Stimulated activated CD8-positive, alpha-beta memory T cell treated with anti-CD3 and anti-CD28 coated beads, Interleukin-12 subunit alpha, Interleukin-12 subunit beta, amount 100 ng/mL, for 24 hours (primary cell): ENCODE results near the gene CAMKK2.
"Not testable (repeated sequence)": the region's sequence is repeated elsewhere in the genome, so short reads cannot be mapped to it uniquely, and the experiment has no call there.

Experiments
- DNase-seq: peaks from one replicate; pipeline ENCODE4 v3.0.0-alpha.2; 2020; ENCODE audit errors: extremely low read depth

Gene CAMKK2

DNA sequence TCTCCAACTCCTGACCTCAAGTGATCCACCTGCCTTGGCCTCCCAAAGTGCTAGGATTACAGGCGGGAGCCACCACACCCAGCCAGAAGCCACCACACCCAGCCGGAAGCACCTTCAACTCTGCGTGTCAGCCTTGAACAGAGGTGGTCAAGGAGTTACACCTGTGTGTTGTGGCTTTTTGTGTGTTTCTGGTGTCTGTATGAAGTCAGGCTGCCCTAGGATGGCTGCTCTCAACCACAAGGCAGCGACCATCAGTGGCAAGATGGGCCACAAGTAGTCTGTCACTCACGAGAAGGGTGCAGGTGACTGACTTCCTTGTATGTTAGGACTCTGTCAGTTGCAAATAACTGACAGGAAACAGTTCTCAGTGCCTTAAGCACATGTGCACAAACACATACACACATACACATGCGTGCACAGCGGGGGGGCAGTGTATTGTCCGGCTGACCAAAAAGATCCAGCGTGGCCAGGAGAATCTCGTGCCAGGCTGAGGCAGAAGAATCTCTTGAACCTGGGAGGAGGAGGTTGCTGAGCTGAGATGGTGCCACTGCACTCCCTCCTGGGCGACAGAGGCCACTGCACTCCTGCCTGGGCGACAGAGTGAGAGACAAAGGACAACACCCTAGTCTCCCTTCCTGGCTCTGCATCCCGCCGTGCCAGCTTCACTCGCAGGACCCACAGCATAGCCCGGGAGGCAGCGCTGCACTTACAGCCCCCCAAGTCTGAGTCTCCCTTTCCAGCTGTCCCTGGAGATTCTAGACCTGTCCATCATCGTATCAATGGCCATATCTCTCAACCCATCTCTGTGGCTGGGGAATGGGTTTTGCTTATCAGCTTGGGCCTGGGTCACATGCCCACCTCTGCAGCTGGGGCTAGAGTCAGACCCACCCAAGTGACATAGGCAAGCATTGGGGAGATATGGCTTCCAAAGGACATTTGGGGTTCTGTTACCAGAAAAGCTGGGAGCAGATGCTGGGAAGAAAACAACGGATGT lies 72.9 kb downstream of the CAMKK2 start:
- no peak for DNase-seq

- no peak for DNase-seq
These were observed 73.7 kb downstream of the CAMKK2 start for GRCh38 chr12:121222847-121223246.

DNA sequence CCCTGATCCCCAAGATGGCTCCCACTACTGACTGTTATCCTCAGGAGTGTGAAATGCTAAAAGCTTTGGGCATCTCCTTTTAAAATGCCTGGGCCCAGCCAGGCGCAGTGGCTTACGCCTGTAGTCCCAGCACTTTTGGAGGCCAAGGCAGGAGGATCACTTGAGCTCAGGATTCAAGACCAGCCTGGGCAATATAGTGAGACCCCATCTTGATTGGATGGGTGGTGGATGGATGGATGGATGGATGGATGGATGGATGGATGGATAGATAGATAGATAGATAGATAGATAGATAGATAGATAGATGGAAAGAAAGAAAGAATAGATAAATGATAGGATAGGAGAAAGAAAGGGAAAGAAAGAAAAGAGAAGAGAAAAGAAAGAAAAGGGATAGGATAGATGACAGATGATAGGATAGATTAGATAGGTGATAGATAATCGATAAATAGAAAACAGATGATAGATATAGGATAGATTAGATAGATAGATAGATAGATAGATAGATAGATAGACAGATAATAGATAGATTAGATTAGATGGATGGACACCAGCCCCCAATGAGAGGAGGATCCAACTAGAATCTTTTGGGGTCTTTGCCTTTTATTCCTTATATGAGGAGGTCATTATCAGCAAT lies 77.0 kb downstream of the CAMKK2 start:
- DNase-seq, result no peak

DNA sequence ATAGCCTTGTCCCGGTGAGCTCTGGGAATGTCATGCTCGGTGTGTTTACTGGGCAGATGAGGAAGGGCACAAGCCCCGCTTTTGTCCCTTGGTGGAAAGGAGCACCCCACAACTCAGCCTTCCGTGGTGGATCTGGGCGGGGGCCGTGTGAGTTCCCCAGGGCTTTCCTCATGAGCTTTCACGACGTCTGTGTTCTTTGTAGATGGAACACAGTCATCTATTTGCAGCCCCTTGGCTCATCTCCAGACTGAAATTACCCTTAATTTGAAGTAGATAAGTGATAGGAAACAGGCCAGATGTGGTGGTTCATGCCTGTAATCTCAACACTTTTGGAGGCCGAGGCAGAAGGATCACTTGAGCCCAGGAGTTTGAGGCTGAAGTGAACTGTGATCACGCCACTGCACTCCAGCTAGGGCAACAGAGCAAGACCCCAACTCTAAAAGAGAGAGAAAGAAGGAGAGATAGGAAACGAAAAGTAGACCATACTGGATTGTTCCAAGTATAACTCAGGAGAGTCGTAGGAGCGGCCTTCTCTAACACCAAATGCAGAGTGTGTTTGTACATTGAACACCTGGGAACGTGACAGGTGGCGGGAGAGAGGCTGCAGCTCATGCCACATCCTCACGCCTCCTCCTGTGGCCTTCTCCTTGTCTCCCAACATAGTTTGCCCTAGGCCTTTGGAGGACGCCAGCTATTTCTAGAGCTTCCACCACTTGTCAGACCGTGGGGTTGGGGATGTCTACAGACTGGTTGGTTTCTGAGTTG lies 77.7 kb downstream of the CAMKK2 start:
- DNase-seq, result no peak

DNA sequence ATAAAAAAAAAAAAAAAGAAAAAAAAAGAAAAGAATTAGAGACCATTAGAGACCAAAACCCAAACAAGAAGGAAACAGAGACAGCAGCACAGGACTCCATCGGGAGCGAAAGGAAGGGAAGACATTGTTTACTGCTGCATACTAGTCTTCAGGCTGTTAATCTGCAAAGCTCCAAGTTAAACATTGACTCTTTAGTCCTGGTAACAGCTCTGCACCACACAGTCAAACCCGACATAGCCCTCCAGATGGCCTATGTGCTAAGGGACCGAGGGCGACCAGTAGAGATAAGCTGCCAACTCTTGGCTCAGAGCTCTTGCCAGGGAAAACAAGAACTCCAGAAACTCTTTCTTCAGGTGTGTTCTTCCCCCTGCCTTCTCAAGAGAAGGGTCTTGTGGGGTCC lies 78.7 kb downstream of the CAMKK2 start:
- DNase-seq, result no peak

GRCh38 chr12:121217063-121217462 lies 79.4 kb downstream of the CAMKK2 start:
- no peak for DNase-seq

DNA sequence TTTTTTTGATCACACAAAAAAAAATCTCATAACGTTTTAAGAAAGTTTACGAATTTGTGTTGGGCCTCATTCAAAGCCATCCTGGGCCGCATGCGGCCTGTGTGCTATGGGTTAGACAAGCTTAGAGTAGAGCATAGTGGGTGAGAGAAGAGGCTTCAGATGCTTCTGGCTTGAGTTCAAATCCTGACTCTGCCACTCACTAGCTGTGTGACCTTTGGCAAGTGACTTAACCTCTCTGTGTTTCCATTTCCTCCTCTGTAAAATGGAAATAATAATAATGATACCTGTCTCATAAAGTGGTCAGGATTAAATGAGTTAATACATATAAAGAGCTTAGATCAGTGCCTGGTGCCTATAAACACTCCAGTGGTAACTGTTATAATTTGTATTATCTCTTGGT lies 80.4 kb downstream of the CAMKK2 start:
- DNase-seq, result no peak

DNA sequence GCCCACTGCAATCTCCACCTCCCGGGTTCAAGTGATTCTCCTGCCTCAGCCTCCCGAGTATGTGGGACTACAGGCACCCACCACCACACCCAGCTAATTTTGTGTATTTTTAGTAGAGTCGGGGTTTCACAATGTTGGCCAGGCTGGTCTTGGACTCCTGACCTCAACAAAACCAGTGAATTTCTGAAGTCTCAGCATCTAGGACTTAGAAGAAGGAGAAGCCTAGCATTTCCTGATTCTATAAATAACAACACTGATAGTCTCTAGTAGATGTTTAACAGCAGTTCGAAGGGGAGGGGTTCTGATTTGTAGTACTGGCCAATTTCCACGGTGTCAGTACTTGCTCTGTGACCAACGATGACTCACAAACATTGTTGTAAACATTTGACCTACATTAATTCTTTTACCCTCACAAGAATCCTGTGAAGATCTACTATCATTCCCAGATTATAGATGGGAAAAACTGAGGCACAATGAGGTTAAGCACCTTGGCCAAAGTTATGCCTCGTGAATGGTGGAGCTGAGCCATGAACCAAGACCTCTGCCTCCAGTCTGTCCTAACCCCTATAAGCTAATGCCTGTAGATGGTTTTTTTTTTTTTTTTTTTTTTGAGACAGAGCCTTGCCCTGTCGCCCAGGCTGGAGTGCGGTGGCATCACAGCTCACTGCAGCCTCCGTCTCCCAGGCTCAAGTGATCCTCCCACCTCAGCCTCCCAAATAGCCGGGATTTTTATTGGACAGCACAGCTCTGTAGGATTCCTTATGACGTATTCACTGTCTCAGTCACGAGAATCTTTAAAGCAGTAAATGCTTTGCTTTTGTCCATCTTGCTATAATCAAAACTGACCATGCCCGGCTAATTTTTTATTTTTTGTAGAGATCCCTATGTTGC lies 81.4 kb downstream of the CAMKK2 start:
- DNase-seq, result no peak

DNA sequence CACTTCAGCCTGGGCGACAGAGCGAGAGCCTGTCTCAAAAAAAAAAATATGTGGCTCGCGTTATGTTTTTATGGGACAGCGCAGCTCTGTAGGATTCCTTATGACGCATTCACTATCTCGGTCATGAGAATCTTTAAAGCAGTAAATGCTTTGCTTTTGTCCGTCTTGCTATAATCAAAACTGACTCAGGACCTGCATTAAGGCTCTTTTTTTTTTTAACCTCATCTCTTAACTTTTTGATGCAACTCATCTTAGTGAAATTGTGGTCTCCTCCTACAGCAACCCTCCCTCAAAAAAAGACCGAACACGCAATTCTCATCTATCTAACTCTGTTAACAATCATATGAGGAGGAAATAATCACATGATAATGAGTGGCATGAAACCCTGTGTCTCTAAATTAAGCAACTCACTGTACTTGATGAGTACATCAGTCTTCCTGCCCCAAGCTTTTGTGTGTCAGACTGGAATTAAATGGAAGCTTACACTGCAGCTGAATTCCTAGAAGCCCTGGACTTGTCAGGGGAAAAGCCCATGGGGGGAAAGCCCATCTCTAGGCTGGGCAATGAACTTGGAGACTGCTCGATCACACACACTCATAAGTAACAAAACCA lies 82.2 kb downstream of the CAMKK2 start:
- no peak for DNase-seq

GRCh38 chr12:121212875-121213274 lies 83.6 kb downstream of the CAMKK2 start:
- DNase-seq, result no peak

DNA sequence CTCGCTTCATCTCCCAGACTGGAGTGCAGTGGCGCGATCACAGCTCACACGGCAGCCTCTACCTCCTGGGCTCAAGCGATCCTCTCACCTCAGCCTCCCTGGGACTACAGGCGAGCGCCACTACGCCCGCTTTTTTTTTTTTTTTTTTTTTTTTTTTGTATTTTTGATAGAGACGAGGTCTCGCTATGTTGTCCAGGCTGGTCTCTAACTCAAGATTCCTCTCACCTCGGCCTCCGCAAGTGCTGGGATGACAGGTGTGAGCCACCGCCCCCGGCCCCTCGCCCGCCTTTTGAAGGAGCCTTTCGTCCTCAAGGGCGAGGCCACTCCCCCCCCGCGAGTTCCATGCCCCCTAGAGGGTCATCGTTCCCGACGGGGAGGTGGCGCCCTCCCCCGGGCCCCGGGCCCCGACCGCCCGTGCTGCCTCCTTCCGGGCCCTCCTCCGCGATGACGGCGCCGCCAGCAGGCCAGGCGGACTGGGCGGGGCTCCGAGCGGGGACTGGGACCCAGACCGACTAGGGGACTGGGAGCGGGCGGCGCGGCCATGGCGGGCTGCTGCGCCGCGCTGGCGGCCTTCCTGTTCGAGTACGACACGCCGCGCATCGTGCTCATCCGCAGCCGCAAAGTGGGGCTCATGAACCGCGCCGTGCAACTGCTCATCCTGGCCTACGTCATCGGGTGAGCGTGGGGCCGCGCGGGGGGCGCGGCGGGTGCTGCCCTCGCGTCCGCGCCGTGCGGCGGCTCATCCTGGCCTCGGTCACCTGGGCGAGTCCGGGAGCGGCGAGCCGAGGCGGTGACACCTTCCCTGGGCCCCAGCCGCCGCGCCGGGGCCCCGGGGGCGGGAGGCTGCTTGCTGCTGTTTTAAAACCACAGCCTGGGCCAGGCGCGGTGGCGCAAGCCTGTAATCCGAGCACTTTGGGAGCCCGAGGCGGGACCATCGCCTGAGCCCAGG lies 86.6 kb downstream of the CAMKK2 start, which contains the start of gene P2RX4:
P2RX4 (plus strand) TSS at position 506 of the 949 bp plus-strand sequence; CDS start at position 542, 36 bp downstream.
- DNase-seq, result peak; percentile 62

DNA sequence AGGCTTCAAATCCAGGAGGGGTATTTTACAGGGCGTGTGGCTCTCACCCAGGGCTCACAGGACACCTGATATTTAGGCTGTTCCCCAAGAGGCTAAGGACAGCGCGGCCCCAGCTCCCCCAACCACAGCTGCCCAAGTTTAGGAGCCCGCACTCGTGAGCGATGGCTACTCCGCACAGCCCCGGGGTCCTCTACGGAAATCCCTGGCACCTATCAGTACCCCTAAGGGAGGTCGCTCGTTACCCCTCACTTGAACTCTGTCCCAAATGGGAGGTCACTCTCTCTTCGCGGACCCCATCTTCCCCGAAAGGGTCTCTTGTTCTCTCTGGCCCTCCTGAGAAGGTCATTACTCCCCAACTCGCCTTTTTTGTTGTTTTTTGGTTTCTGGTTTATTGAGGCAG lies 87.3 kb downstream of the CAMKK2 start:
- DNase-seq, result no peak

DNA sequence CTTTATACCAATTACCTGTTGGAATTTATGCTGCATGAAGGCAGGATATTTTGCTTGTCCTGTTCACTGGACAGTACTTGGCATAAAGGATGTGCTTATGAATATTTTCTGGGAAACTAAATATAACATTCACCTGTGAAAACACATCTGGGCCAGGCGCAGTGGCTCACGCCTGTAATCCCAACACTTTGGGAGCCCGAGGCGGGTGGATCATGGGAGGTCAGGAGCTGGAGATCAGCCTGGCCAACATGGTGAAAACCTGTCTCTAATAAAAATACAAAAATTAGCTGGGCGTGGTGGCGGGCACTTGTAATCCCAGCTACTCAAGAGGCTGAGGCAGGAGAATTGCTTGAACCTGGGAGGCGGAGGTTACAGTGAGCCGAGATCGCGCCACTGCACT lies 87.9 kb downstream of the CAMKK2 start:
- DNase-seq, result not testable (repeated sequence)

DNA sequence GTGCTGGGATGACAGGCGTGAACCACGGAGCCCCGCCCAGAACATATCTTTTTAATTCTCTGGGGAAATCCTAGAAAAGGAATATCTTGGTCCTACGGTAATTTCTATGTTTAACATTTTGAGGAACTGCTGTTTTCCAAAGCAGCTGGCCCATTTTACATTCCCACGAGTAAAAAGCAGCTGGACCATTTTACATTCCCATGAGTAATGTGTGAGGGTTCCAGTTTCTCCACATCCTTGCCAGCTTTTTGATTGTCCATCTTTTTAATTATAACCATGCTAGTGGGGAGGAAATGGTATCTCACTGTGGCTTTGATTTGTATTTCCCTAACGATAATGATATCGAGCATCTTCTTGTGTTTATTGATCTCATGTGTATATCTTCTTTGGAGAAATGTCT lies 91.0 kb downstream of the CAMKK2 start:
- no peak for DNase-seq

DNA sequence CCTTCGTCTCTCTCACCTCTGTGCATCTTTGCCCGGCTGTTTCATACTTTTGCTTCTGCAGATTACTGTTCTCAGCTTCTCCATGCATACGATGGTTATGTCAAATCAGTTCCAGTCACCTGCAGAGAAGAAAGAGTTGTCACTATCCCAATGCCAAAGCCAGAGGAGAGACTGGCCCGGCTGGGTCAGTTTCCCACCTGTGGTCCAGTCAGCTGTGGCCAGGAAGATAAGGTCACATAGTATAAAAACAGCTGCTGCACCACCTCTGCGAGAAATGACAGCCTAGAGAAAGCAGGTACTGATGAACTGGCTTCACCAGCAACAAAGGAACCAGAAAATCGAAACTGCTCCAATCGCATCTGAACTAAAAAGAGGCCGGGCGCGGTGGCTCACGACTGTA lies 93.0 kb downstream of the CAMKK2 start:
- DNase-seq, result no peak

DNA sequence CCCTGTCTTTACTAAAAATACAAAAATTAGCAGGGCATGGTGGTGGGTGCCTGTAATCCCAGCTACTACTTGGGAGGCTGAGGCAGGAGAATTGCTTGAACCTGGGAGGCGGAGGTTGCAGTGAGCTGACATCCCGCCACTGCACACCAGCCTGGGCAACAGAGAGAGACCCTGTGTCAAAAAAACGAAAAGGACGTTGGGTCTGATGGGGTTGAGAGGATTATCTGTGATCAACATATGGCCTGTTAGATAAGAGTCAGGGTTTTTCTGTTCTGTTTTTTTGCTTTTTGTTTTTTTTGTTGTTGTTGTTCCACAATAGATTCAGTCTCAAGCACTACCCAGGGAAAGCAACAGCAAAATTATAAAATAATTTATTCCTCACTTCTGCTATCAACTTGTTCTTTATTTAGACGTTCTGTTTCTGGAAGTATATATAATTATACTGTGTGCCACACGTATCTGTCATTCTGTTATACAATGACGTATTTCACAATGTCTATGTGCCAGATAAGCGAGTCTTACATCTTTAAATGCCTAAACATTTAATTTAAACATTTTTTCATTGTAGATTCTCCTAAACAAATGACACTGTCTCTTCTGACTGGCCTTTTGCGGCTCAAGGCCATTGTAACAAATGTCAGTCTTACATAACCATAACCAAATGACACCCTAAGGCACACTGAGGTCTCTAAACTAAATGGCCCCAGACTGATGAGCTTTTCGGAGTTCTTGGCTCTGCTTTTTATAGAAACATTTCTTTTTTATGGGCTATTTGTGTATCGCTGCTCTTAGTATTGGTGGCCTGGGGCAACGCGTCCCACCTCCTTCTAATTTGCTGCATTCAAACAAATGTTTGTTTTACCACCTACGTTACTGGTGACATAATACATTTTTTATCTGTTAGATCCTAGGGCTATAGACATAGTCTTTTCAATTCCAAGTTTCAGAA lies 93.8 kb downstream of the CAMKK2 start:
- no peak for DNase-seq

DNA sequence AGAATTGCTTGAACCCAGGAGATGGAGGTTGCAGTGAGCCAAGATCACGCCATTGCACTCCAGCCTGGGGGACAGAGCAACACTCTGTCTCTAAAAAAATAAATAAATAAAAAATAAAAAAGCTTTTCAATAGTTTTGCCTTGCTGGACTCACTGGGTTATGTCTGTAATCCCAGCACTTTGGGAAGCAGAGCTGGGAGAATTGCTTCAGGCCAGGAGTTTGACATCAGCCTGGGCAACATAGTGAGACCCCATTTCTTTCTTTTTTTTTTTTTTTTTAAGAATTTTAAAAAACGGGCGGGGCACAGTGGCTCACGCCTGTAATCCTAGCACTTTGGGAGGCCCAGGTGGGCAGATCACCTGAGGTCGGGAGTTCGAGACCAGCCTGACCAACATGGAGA lies 95.4 kb downstream of the CAMKK2 start:
- not testable (repeated sequence) for DNase-seq

DNA sequence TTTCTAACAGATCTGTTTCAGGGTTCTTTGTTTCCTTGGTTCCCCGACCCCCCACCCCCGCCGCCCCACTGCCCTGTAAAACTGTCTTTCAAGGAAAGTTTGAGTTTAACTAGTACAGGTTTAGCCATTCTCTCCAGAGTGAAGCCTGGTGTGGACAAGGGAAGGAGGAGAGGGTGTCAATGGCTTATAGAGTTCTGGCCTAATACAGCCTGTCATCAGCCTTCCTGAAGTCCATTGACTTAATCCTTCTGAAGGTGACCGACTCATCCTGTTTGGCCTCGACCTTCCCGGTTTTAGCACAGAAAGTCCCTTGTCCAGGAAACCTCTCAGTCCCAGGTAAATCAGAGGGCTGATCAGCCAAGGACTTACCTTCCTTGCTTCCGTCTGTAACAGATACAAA lies 97.6 kb downstream of the CAMKK2 start:
- DNase-seq, result no peak
